WTC11 (cell line): ENCODE results near the gene ADD2. TPM values are rescaled to one million over a fixed set of nuclear protein-coding genes. Genes with fewer than 3 reads are reported as not detected.
A peak's percentile ranks its signal among the peaks of the same experiment; 100 is the strongest.

Experiments
- ATAC-seq: fragments of 200-7000 bp; cut with Tn5 transposase; 2 replicates; pipeline ENCODE4 v1.10.0; 2021; ENCODE audit warnings: mild to moderate bottlenecking, moderate library complexity
- CTCF ChIA-PET: fragments of 300-600 bp; sonication (Branson Sonifier 250); formaldehyde crosslinking; loops from one replicate; lab custom pipeline; 2021; ENCODE audit warnings: antibody characterized with exemption; lab: Charles Lee
- POLR2A ChIA-PET: fragments of 350-600 bp; sonication (Branson Sonifier 250); formaldehyde crosslinking; loops from one replicate; lab custom pipeline; 2021; ENCODE audit warnings: antibody characterized with exemption; lab: Charles Lee
- DNase-seq: peaks from one replicate; pipeline ENCODE4 v3.0.0; 2021; ENCODE audit warnings: low spot score
- H3K27ac Mint-ChIP-seq: 2 replicates; pipeline ENCODE4 v1.8.0; 2021; ENCODE audit warnings: mixed read lengths
- H3K27me3 Mint-ChIP-seq: 2 replicates; pipeline ENCODE4 v1.8.0; 2021; ENCODE audit warnings: low read depth, mild to moderate bottlenecking, moderate library complexity, mixed read lengths
- H3K36me3 Mint-ChIP-seq: 2 replicates; pipeline ENCODE4 v1.8.0; 2021; ENCODE audit warnings: mixed read lengths
- H3K4me1 Mint-ChIP-seq: 2 replicates; pipeline ENCODE4 v1.8.0; 2022; ENCODE audit warnings: mixed read lengths
- H3K4me3 Mint-ChIP-seq: 2 replicates; pipeline ENCODE4 v1.8.0; 2021; ENCODE audit warnings: mild to moderate bottlenecking, moderate library complexity, mixed read lengths
- H3K9me3 Mint-ChIP-seq: 2 replicates; pipeline ENCODE4 v1.8.0; 2021; ENCODE audit warnings: mixed read lengths
- ATF1 ChIP-seq: sonication (generic); formaldehyde crosslinking; IDR thresholded peaks from 2 replicates; pipeline ENCODE4 v1.8.1; 2023; ENCODE audit warnings: mild to moderate bottlenecking, moderate library complexity, missing genetic modification reagents
- CREM ChIP-seq: sonication (generic); formaldehyde crosslinking; IDR thresholded peaks from 2 replicates; pipeline ENCODE4 v1.8.1; 2022; ENCODE audit warnings: mild to moderate bottlenecking, missing genetic modification reagents, moderate library complexity
- FOXK1 ChIP-seq: sonication (generic); formaldehyde crosslinking; IDR thresholded peaks from 2 replicates; pipeline ENCODE4 v1.8.0; 2022; ENCODE audit warnings: mild to moderate bottlenecking, moderate library complexity, missing genetic modification reagents
- JUN ChIP-seq: sonication (generic); formaldehyde crosslinking; IDR thresholded peaks from 2 replicates; pipeline ENCODE4 v1.8.0; 2023; ENCODE audit warnings: mild to moderate bottlenecking, missing genetic modification reagents
- KAT7 ChIP-seq: sonication (generic); formaldehyde crosslinking; IDR thresholded peaks from 2 replicates; pipeline ENCODE4 v1.8.1; 2023; ENCODE audit warnings: missing genetic modification reagents, mild to moderate bottlenecking, borderline replicate concordance
- NFYB ChIP-seq: sonication (generic); formaldehyde crosslinking; conservative IDR thresholded peaks from 2 replicates; pipeline ENCODE4 v1.8.0; 2022; ENCODE audit warnings: low read depth, missing genetic modification reagents
- RELA ChIP-seq: sonication (generic); formaldehyde crosslinking; IDR thresholded peaks from 2 replicates; pipeline ENCODE4 v1.8.1; 2022; ENCODE audit warnings: missing genetic modification reagents, mild to moderate bottlenecking, borderline replicate concordance
- ZBTB21 ChIP-seq: sonication (generic); formaldehyde crosslinking; IDR thresholded peaks from 2 replicates; pipeline ENCODE4 v1.8.1; 2023; ENCODE audit warnings: mild to moderate bottlenecking, missing genetic modification reagents, borderline replicate concordance
- ZNF138 ChIP-seq: sonication (generic); formaldehyde crosslinking; conservative IDR thresholded peaks from 2 replicates; pipeline ENCODE4 v1.8.1; 2022; ENCODE audit warnings: mild to moderate bottlenecking, moderate library complexity, missing genetic modification reagents
- ZNF263 ChIP-seq: sonication (generic); formaldehyde crosslinking; IDR thresholded peaks from 2 replicates; pipeline ENCODE4 v1.8.1; 2022; ENCODE audit warnings: low read depth, mild to moderate bottlenecking, moderate library complexity, missing genetic modification reagents
- ZNF317 ChIP-seq: sonication (generic); formaldehyde crosslinking; IDR thresholded peaks from 2 replicates; pipeline ENCODE4 v1.8.1; 2023; ENCODE audit warnings: low read depth, mild to moderate bottlenecking, moderate library complexity, missing genetic modification reagents, borderline replicate concordance
- total RNA-seq: library from RNA; stranded (reverse); gene quantifications from 3 replicates; pipeline ENCODE4 v1.2.3, GENCODE V29; 2021
- TF ChIP-seq, protein P1 (sequence below): sonication (generic); formaldehyde crosslinking; IDR thresholded peaks from 2 replicates; pipeline ENCODE4 v1.8.1; 2022; ENCODE audit warnings: mild to moderate bottlenecking, missing genetic modification reagents, moderate library complexity, borderline replicate concordance
- TF ChIP-seq, protein P2 (sequence below): fragments of 200-600 bp; IDR thresholded peaks from 2 replicates; pipeline ENCODE4 v1.8.0; 2022; ENCODE audit warnings: antibody characterized with exemption
- TF ChIP-seq, protein P3 (sequence below): fragments of 250-450 bp; sonication (Bioruptor Pico); IDR thresholded peaks from 2 replicates; pipeline ENCODE4 v1.9.0; 2021; ENCODE audit warnings: mild to moderate bottlenecking, borderline replicate concordance
- TF ChIP-seq, protein P4 (sequence below): fragments of 250-450 bp; sonication (Bioruptor Pico); conservative IDR thresholded peaks from 2 replicates; pipeline ENCODE4 v1.9.0; 2021; ENCODE audit warnings: mild to moderate bottlenecking
- TF ChIP-seq, protein P5 (sequence below): sonication (generic); formaldehyde crosslinking; IDR thresholded peaks from 2 replicates; pipeline ENCODE4 v1.8.0; 2023; ENCODE audit warnings: mild to moderate bottlenecking, missing genetic modification reagents

Gene ADD2
- total RNA-seq, 1 experiment from 2014 or later = 196 TPM

DNA sequence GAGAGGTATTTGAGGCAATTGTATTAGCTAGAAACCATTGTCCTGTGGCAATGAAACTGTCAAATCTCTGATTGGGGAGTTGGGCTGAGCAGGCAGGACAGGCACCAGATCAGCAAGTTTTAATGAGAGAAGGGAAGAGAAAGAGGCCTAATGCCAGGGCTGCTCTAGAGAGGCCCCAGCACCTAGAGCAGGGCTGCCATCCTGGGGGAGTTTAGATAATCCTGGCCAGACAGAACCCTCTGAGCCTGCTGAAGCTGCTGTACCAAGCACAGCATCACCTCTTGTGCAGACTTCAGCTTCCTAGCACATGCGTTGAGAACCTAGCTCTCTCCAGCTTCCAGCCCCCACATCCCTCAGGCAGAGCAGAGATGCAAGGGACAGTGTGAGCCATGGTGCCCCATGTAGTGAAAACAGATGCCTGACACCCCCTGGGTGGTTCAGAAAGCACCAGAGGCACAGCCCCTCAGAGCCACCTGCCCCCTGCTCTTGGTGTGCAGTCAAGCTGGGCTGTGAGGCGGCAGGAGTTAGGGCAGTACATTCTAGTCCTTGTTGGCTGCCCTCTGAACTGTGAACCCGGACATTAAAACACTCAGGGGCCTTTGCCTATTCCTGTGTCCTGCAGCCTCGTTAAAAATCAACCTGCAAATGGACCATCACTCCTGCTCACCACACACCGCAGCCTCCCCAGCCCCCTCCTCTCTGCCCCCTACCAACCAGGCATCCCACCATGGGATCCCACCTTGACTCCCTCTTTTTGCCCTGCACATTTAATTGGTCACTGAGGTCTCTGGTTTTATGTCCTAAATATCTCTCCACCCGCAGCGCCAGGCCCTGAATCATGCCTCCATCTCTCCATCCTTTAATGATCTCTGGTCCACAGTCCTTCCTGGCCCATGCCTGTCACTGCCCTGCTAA, 52.7 kb downstream of the ADD2 start:
- no peak for DNase-seq
- Mint-ChIP-seq H3K27ac (no peak overlapping the region; the same call in 1 of the 2 replicates), H3K27me3 (no peaks in the 10 kb centered on the region), H3K4me1 (peaks cover 80% of the 10 kb centered on the region), H3K9me3 (no peaks in the 10 kb centered on the region), H3K4me3 (no peak overlapping the region), H3K36me3 (peaks cover 26% of the 10 kb centered on the region)
- ATAC-seq = peak; percentile 6
- POLR2A ChIA-PET = interaction anchor here (0.6 kb wide), 1 partner anchor 42 kb away, joined by 11 read pairs; no protein-coding TSS in a partner anchor
- TF ChIP-seq NFYB (CRISPR knock-in tag) (no peak), ATF1 (CRISPR knock-in tag) (no peak), RELA (no peak), ZNF317 (CRISPR knock-in tag) (no peak), ZNF138 (CRISPR knock-in tag) (no peak), JUN (CRISPR knock-in tag) (no peak)
- TF ChIP-seq, protein P1, sequence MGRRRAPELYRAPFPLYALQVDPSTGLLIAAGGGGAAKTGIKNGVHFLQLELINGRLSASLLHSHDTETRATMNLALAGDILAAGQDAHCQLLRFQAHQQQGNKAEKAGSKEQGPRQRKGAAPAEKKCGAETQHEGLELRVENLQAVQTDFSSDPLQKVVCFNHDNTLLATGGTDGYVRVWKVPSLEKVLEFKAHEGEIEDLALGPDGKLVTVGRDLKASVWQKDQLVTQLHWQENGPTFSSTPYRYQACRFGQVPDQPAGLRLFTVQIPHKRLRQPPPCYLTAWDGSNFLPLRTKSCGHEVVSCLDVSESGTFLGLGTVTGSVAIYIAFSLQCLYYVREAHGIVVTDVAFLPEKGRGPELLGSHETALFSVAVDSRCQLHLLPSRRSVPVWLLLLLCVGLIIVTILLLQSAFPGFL (CRISPR knock-in tag) = no peak
- TF ChIP-seq, protein P2, sequence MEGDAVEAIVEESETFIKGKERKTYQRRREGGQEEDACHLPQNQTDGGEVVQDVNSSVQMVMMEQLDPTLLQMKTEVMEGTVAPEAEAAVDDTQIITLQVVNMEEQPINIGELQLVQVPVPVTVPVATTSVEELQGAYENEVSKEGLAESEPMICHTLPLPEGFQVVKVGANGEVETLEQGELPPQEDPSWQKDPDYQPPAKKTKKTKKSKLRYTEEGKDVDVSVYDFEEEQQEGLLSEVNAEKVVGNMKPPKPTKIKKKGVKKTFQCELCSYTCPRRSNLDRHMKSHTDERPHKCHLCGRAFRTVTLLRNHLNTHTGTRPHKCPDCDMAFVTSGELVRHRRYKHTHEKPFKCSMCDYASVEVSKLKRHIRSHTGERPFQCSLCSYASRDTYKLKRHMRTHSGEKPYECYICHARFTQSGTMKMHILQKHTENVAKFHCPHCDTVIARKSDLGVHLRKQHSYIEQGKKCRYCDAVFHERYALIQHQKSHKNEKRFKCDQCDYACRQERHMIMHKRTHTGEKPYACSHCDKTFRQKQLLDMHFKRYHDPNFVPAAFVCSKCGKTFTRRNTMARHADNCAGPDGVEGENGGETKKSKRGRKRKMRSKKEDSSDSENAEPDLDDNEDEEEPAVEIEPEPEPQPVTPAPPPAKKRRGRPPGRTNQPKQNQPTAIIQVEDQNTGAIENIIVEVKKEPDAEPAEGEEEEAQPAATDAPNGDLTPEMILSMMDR = no peak
- TF ChIP-seq, protein P3, sequence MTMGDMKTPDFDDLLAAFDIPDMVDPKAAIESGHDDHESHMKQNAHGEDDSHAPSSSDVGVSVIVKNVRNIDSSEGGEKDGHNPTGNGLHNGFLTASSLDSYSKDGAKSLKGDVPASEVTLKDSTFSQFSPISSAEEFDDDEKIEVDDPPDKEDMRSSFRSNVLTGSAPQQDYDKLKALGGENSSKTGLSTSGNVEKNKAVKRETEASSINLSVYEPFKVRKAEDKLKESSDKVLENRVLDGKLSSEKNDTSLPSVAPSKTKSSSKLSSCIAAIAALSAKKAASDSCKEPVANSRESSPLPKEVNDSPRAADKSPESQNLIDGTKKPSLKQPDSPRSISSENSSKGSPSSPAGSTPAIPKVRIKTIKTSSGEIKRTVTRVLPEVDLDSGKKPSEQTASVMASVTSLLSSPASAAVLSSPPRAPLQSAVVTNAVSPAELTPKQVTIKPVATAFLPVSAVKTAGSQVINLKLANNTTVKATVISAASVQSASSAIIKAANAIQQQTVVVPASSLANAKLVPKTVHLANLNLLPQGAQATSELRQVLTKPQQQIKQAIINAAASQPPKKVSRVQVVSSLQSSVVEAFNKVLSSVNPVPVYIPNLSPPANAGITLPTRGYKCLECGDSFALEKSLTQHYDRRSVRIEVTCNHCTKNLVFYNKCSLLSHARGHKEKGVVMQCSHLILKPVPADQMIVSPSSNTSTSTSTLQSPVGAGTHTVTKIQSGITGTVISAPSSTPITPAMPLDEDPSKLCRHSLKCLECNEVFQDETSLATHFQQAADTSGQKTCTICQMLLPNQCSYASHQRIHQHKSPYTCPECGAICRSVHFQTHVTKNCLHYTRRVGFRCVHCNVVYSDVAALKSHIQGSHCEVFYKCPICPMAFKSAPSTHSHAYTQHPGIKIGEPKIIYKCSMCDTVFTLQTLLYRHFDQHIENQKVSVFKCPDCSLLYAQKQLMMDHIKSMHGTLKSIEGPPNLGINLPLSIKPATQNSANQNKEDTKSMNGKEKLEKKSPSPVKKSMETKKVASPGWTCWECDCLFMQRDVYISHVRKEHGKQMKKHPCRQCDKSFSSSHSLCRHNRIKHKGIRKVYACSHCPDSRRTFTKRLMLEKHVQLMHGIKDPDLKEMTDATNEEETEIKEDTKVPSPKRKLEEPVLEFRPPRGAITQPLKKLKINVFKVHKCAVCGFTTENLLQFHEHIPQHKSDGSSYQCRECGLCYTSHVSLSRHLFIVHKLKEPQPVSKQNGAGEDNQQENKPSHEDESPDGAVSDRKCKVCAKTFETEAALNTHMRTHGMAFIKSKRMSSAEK (CRISPR knock-in tag) = no peak
- CTCF ChIA-PET = interaction anchor here (0.8 to 5.1 kb wide), 5 partner anchors 28 to 245 kb away, joined by 3 to 19 read pairs (median 3); no protein-coding TSS in a partner anchor

DNA sequence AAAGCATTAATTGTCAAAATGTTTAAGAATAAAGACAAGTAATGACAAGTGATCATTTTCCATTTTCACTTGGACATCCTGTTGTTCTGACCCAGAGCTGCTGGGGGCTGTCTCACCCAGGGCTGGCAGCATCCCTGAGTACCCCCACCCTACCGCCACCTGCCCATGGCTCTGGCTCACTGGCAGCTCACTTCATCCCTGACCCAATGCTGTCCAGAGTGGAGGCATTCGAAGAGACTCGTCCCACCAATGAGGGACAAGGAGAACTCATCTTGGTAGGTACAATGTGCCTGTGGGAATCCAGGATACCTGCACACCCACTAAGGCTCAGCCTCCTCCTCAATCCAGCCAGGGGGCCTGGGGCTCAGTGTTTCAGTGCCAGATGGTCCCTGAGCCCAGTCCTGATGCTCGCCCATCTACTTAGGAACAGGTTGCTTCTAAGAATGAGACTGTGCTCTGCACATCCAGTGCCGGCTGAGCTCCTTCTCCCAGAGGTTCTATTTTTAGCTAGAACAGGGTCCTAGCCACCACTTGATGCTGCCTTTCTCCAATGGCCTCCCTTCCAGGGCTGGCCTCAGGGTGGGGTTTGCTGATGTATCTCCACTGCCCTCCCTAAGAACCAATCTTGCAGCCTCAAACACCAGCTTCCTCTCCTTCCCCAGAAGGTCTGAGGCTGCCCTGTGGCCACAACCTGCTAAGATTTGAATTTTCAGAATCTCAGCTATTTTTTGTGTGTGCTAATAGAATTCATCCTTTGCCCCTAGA, 53.7 kb downstream of the ADD2 start:
- no peaks in the 10 kb centered on the region for H3K9me3 Mint-ChIP-seq
- no peaks in the 10 kb centered on the region for H3K27me3 Mint-ChIP-seq
- TF ChIP-seq, protein P4, sequence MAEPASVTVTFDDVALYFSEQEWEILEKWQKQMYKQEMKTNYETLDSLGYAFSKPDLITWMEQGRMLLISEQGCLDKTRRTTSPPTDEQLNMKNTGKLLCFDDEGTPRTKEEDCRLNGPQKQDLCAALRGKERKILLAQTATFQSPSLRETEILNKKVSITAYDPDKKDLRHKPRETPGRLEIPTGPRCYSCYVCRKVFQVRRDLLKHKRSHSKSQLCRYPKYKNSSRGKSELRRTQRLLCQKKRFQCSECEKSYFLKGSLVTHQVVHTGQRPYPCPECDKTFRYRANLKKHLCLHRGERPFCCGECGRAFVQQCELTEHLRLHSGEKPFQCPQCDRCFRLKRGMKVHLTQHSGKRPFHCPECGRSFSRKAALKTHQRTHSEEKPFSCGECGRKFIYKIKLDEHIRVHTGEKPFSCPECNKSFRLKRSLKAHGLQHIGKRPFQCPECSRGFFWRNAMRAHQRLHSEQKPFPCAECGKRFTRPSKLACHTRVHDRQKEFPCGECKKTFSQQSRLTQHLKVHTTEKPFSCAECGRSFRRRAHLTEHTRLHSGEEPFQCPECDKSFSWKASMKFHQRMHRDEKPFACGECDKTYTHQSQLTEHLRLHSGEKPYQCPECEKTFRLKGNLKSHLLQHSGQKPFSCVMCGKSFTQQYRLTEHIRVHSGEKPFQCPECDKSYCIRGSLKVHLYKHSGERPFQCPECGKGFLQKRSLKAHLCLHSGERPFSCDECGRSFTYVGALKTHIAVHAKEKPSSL = no peak
- no peak for TF ChIP-seq ZNF263 (CRISPR knock-in tag)
- TF ChIP-seq CREM (CRISPR knock-in tag) = no peak
- no peak for TF ChIP-seq ZBTB21 (CRISPR knock-in tag)
- TF ChIP-seq, protein P5, sequence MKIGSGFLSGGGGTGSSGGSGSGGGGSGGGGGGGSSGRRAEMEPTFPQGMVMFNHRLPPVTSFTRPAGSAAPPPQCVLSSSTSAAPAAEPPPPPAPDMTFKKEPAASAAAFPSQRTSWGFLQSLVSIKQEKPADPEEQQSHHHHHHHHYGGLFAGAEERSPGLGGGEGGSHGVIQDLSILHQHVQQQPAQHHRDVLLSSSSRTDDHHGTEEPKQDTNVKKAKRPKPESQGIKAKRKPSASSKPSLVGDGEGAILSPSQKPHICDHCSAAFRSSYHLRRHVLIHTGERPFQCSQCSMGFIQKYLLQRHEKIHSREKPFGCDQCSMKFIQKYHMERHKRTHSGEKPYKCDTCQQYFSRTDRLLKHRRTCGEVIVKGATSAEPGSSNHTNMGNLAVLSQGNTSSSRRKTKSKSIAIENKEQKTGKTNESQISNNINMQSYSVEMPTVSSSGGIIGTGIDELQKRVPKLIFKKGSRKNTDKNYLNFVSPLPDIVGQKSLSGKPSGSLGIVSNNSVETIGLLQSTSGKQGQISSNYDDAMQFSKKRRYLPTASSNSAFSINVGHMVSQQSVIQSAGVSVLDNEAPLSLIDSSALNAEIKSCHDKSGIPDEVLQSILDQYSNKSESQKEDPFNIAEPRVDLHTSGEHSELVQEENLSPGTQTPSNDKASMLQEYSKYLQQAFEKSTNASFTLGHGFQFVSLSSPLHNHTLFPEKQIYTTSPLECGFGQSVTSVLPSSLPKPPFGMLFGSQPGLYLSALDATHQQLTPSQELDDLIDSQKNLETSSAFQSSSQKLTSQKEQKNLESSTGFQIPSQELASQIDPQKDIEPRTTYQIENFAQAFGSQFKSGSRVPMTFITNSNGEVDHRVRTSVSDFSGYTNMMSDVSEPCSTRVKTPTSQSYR (CRISPR knock-in tag) = no peak
- TF ChIP-seq FOXK1 (CRISPR knock-in tag) = no peak
- no peak for TF ChIP-seq KAT7 (CRISPR knock-in tag)
- peaks cover 81% of the 10 kb centered on the region for H3K4me1 Mint-ChIP-seq
- H3K27ac Mint-ChIP-seq = 0 out of 2 replicates have a peak overlapping the region, but pooled peaks have one; percentile 29
- ChIA-PET POLR2A (interaction anchor here (0.6 kb wide), 1 partner anchor 43 kb away, joined by 11 read pairs; no protein-coding TSS in a partner anchor), CTCF (interaction anchor here (0.8 to 5.1 kb wide), 4 partner anchors 27 to 246 kb away, joined by 3 to 19 read pairs (median 6); partner anchors contain the start of gene ADD2)
- H3K4me3 Mint-ChIP-seq = no peak overlapping the region
- H3K36me3 Mint-ChIP-seq = peaks cover 35% of the 10 kb centered on the region
- no peak for DNase-seq
- no peak for ATAC-seq
